Activated T-helper 17 cell treated with anti-CD3 and anti-CD28 coated beads, Interleukin-2, amount 50 U/mL, for 72 hours (primary cell): Measurements from ENCODE around the gene RCCD1. TPM values are rescaled to one million over a fixed set of nuclear protein-coding genes. Genes with fewer than 3 reads are reported as not detected.

Experiments used
- ATAC-seq: fragments of 150-1000 bp; cut with Tn5 transposase; replicated peaks from 2 replicates; pipeline ENCODE4 v1.10.0; 2021; ENCODE audit warnings: mild to moderate bottlenecking, moderate library complexity
- H3K27ac Mint-ChIP-seq: one replicate; pipeline ENCODE4 v1.8.0; 2022; ENCODE audit warnings: mixed read lengths
- H3K27me3 Mint-ChIP-seq: one replicate; pipeline ENCODE4 v1.8.0; 2022; ENCODE audit warnings: mixed read lengths
- H3K36me3 Mint-ChIP-seq: one replicate; pipeline ENCODE4 v1.8.0; 2022; ENCODE audit warnings: low read depth, mild to moderate bottlenecking, mixed read lengths
- H3K4me1 Mint-ChIP-seq: one replicate; pipeline ENCODE4 v1.8.0; 2022; ENCODE audit warnings: mixed read lengths
- H3K4me3 Mint-ChIP-seq: one replicate; pipeline ENCODE4 v1.8.0; 2022; ENCODE audit warnings: mild to moderate bottlenecking, mixed read lengths
- H3K9me3 Mint-ChIP-seq: one replicate; pipeline ENCODE4 v1.8.0; 2022; ENCODE audit warnings: mixed read lengths
- total RNA-seq, 2 donors: library from RNA; stranded (reverse); gene quantifications; one replicate each; pipeline ENCODE4 v1.2.3, GENCODE V29; 2022

Gene RCCD1
- total RNA-seq, 2 donors from 2014 or later, result 31.9 to 32.8 TPM

DNA sequence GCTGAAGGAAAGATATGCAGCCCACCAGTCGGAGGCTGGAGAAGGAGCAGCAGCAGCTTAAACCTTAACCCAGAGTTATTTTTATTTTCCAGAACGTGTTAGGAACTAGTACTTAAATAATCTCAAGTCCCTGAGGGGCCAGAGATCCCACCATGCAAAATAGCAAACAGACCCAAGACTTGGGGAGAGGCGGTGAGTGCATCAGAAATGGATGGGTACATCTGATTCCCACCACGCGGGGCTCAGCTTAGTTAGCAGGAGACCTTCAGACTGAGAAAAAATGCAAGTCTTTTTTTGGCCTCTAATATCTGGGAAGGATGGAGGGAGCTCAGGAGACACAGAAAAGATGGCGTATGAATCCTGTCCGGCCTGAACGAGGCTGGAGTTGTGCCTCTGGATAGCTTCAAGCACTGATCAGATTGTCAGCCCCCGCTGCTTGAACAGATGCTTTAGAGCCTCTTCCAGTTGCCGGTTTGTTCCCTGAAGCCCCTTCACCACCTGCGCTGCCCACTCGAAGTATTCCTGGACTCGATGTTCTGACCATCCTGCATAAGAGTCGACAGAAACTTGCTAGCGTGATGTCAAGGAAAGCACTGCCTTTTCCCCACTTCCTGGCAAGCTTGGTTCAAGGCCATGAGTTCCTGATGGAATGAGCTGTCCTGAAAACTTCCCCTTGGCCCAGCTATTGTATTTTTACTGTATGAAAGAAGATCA is 23.7 kb upstream of the RCCD1 start:
- no peaks in the 10 kb centered on the region for H3K27me3 Mint-ChIP-seq
- no peak for ATAC-seq
- H3K27ac Mint-ChIP-seq, result peak overlapping the region; percentile 98

GRCh38 chr15:90931575-90931827 is 23.2 kb upstream of the RCCD1 start:
- peak overlapping the region; percentile 98 for H3K27ac Mint-ChIP-seq
- no peaks in the 10 kb centered on the region for H3K9me3 Mint-ChIP-seq
- peak overlapping the region; percentile 83 for H3K4me3 Mint-ChIP-seq
- no peak for ATAC-seq
- peaks cover 28% of the 10 kb centered on the region for H3K36me3 Mint-ChIP-seq
- no peaks in the 10 kb centered on the region for H3K27me3 Mint-ChIP-seq
- peaks cover 26% of the 10 kb centered on the region for H3K4me1 Mint-ChIP-seq

More for the DNA sequence above, 23.7 kb upstream of the RCCD1 start:
- Mint-ChIP-seq H3K4me3 (peak overlapping the region; percentile 83), H3K36me3 (peaks cover 24% of the 10 kb centered on the region), H3K4me1 (peaks cover 21% of the 10 kb centered on the region), H3K9me3 (no peaks in the 10 kb centered on the region)

- Mint-ChIP-seq H3K27me3 (no peaks in the 10 kb centered on the region), H3K9me3 (no peaks in the 10 kb centered on the region), H3K27ac (peak within 1 kb of the TSS; percentile 98), H3K4me3 (peak within 1 kb of the TSS; percentile 83), H3K4me1 (peaks cover 31% of the 10 kb centered on the region), H3K36me3 (peaks cover 34% of the 10 kb centered on the region)
- peak; percentile 65 for ATAC-seq
These were observed 22.6 kb upstream of the RCCD1 start, which contains the start of gene HDDC3 for GRCh38 chr15:90931828-90932659. HDDC3 (minus strand) TSS chr15:90932549; CDS start chr15:90932540, 9 bp downstream.

DNA sequence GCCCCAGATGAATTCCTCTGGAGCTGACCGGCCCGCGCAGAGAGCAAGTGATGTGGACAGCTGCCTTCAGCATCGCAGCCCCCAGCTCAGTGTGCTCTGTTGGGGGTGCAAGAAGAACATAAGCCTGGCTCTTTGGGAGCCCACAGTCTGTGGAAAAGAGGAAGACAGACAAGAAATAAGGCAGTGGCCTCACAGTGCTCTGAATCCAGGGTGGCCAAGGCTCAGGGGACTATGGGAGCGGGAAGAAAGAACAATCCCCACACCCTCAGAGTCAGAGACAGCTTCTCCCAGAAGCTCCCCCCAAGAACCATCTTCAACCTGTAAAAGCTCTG is 22.1 kb upstream of the RCCD1 start:
- Mint-ChIP-seq H3K27me3 (no peaks in the 10 kb centered on the region), H3K4me1 (peaks cover 32% of the 10 kb centered on the region), H3K27ac (no peak overlapping the region), H3K36me3 (peaks cover 35% of the 10 kb centered on the region), H3K4me3 (peak overlapping the region; percentile 83), H3K9me3 (no peaks in the 10 kb centered on the region)
- no peak for ATAC-seq

- peaks cover 32% of the 10 kb centered on the region for H3K4me1 Mint-ChIP-seq
These were observed 21.4 kb upstream of the RCCD1 start for GRCh38 chr15:90933301-90933700.

GRCh38 chr15:90934256-90934948 is 20.3 kb upstream of the RCCD1 start:
- H3K9me3 Mint-ChIP-seq, result no peaks in the 10 kb centered on the region
- H3K27ac Mint-ChIP-seq, result no peak overlapping the region
- peaks cover 32% of the 10 kb centered on the region for H3K4me1 Mint-ChIP-seq
- H3K4me3 Mint-ChIP-seq, result peak overlapping the region; percentile 83
- ATAC-seq, result peak; percentile 37
- H3K27me3 Mint-ChIP-seq, result no peaks in the 10 kb centered on the region
- H3K36me3 Mint-ChIP-seq, result peaks cover 53% of the 10 kb centered on the region

More at GRCh38 chr15:90933301-90933700, 21.4 kb upstream of the RCCD1 start:
- ATAC-seq, result no peak
- Mint-ChIP-seq H3K4me3 (peak overlapping the region; percentile 83), H3K9me3 (no peaks in the 10 kb centered on the region), H3K27me3 (no peaks in the 10 kb centered on the region), H3K36me3 (peaks cover 42% of the 10 kb centered on the region), H3K27ac (no peak overlapping the region)

- Mint-ChIP-seq H3K27ac (peak within 1 kb of the TSS; percentile 92), H3K36me3 (peaks cover 54% of the 10 kb centered on the region), H3K4me3 (peak within 1 kb of the TSS; percentile 83), H3K9me3 (no peaks in the 10 kb centered on the region), H3K4me1 (peaks cover 32% of the 10 kb centered on the region), H3K27me3 (no peaks in the 10 kb centered on the region)
- ATAC-seq, result peak; percentile 79
These were observed 19.5 kb upstream of the RCCD1 start, which contains the start of gene UNC45A for GRCh38 chr15:90934949-90935751. UNC45A (plus strand) TSS chr15:90935285; CDS start chr15:90935325, 40 bp downstream.

DNA sequence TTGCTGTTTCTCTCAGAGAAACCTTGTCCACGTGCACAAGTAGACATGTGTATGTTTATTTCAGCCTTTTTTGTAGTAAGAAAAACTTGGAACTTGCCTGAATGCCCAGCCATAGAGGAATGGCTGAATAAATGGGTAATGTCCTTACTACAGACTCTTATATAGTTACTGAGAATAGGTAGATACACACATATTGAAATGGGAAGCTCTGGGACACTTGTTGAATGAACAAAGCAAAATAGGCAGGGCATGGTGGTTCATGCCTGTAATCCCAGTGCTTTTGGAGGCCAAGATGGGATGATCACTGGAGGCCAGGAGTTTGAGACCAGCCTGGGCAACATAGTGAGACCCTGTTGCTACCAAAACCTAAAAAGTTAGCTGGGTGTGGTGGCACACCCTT is 17.9 kb upstream of the RCCD1 start:
- H3K36me3 Mint-ChIP-seq, result peaks cover 58% of the 10 kb centered on the region
- no peak overlapping the region for H3K27ac Mint-ChIP-seq
- no peaks in the 10 kb centered on the region for H3K9me3 Mint-ChIP-seq
- peak overlapping the region; percentile 83 for H3K4me3 Mint-ChIP-seq
- no peak for ATAC-seq
- no peaks in the 10 kb centered on the region for H3K27me3 Mint-ChIP-seq
- peaks cover 24% of the 10 kb centered on the region for H3K4me1 Mint-ChIP-seq

GRCh38 chr15:90938261-90938660 is 16.4 kb upstream of the RCCD1 start:
- Mint-ChIP-seq H3K4me3 (no peak overlapping the region), H3K9me3 (no peaks in the 10 kb centered on the region), H3K4me1 (peaks cover 19% of the 10 kb centered on the region), H3K27me3 (no peaks in the 10 kb centered on the region), H3K27ac (no peak overlapping the region), H3K36me3 (peaks cover 71% of the 10 kb centered on the region)
- ATAC-seq, result no peak

- peaks cover 86% of the 10 kb centered on the region for H3K36me3 Mint-ChIP-seq
- no peaks in the 10 kb centered on the region for H3K9me3 Mint-ChIP-seq
- no peak overlapping the region for H3K27ac Mint-ChIP-seq
- no peak for ATAC-seq
- H3K4me3 Mint-ChIP-seq, result no peak overlapping the region
- peaks cover 12% of the 10 kb centered on the region for H3K4me1 Mint-ChIP-seq
- no peaks in the 10 kb centered on the region for H3K27me3 Mint-ChIP-seq
These were observed 14.9 kb upstream of the RCCD1 start for GRCh38 chr15:90939756-90940155.

DNA sequence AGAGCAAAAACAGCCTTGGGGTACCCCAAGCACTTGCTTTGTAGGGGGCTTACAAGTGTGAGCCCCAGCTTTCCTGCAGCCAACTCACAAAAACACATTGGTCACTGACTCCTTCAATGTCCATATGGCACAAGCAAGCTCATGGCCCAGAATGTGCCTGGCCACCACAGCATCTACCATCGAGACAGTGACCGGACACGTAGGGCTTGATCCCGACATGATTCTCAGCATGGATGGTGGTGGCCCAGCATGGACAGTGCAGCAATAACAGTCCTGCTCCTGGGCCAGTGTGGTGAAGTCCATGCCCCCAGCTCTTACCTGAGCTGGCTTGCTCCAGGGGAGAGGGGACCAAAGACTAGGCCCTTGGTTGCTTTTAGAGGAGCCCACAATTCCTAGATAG is 13.6 kb upstream of the RCCD1 start:
- H3K36me3 Mint-ChIP-seq, result peaks cover 95% of the 10 kb centered on the region
- no peak overlapping the region for H3K4me3 Mint-ChIP-seq
- H3K9me3 Mint-ChIP-seq, result no peaks in the 10 kb centered on the region
- H3K27ac Mint-ChIP-seq, result no peak overlapping the region
- ATAC-seq, result no peak
- peaks cover 11% of the 10 kb centered on the region for H3K4me1 Mint-ChIP-seq
- no peaks in the 10 kb centered on the region for H3K27me3 Mint-ChIP-seq

- H3K4me3 Mint-ChIP-seq, result no peak overlapping the region
- no peaks in the 10 kb centered on the region for H3K27me3 Mint-ChIP-seq
- H3K36me3 Mint-ChIP-seq, result peaks cover 98% of the 10 kb centered on the region
- no peaks in the 10 kb centered on the region for H3K4me1 Mint-ChIP-seq
- H3K27ac Mint-ChIP-seq, result no peak overlapping the region
- ATAC-seq, result no peak
- no peaks in the 10 kb centered on the region for H3K9me3 Mint-ChIP-seq
These were observed 12.1 kb upstream of the RCCD1 start for GRCh38 chr15:90942354-90943120.

- Mint-ChIP-seq H3K4me3 (no peak overlapping the region), H3K4me1 (no peaks in the 10 kb centered on the region), H3K27me3 (no peaks in the 10 kb centered on the region), H3K9me3 (no peaks in the 10 kb centered on the region), H3K27ac (no peak overlapping the region), H3K36me3 (peaks cover 98% of the 10 kb centered on the region)
- ATAC-seq, result no peak
These were observed 9.6 kb upstream of the RCCD1 start for GRCh38 chr15:90945091-90945490.
